Fibroblast of mammary gland (primary cell): ENCODE data around the gene PPP2R2C.

Experiments
- DNase-seq: peaks from one replicate; pipeline ENCODE4 v3.0.0-alpha.2; 2010; ENCODE audit warnings: low read depth
- H3K4me3 ChIP-seq: 2 replicates; pipeline ENCODE4 v1.5.1; 2011; ENCODE audit warnings: low read depth, mild to moderate bottlenecking, low read length, moderate library complexity; ENCODE audit not compliant: control insufficient read depth
- TF ChIP-seq, protein P1 (sequence below): conservative IDR thresholded peaks from 2 replicates; pipeline ENCODE4 v1.5.1; 2011; ENCODE audit warnings: low read depth, low read length, inconsistent platforms; ENCODE audit not compliant: control insufficient read depth, insufficient read depth

Gene PPP2R2C

DNA sequence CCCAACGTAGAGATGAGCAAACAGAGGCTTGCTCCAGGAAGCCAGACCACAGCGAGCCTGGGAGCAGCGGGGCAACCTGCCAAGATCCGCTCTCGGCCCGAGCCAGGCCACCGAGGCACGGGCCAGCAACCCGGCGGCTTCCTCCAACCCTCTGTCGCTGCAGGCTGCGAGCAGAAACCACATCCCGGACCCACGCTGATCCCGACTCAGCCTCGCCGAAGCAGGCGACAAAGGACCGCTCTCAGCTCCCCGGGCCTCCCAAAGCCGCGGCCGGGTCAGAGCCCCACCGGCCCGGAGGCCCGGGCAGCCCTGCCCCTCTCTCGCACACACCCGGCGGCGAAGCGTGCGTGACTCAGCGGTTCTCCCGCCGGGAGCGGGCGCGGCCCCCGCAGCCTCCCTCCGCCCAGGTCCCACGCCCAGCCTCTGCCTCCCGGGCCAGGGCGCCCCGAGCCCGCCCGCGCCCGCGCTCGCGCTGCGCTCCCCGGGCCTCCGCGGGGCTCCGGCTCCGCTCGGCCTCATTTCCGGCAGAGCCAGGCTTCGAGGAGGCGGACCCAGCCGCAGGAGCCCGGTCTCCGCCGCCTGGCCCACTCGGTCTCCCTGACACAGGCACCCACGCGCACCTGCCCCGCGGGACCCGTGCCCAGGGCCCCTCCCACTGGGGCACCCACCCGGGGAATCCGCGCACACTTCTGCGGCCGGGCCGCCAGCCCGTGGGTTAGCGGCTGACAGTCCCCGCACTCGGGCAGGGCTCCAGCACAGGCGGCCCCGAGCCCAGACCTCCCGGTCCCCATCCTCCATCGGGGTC lies 1.7 kb downstream of the PPP2R2C start:
- TF ChIP-seq, protein P1, sequence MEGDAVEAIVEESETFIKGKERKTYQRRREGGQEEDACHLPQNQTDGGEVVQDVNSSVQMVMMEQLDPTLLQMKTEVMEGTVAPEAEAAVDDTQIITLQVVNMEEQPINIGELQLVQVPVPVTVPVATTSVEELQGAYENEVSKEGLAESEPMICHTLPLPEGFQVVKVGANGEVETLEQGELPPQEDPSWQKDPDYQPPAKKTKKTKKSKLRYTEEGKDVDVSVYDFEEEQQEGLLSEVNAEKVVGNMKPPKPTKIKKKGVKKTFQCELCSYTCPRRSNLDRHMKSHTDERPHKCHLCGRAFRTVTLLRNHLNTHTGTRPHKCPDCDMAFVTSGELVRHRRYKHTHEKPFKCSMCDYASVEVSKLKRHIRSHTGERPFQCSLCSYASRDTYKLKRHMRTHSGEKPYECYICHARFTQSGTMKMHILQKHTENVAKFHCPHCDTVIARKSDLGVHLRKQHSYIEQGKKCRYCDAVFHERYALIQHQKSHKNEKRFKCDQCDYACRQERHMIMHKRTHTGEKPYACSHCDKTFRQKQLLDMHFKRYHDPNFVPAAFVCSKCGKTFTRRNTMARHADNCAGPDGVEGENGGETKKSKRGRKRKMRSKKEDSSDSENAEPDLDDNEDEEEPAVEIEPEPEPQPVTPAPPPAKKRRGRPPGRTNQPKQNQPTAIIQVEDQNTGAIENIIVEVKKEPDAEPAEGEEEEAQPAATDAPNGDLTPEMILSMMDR, result no peak
- peak overlapping the region; percentile 9 for H3K4me3 ChIP-seq
- peak; percentile 38 for DNase-seq

DNA sequence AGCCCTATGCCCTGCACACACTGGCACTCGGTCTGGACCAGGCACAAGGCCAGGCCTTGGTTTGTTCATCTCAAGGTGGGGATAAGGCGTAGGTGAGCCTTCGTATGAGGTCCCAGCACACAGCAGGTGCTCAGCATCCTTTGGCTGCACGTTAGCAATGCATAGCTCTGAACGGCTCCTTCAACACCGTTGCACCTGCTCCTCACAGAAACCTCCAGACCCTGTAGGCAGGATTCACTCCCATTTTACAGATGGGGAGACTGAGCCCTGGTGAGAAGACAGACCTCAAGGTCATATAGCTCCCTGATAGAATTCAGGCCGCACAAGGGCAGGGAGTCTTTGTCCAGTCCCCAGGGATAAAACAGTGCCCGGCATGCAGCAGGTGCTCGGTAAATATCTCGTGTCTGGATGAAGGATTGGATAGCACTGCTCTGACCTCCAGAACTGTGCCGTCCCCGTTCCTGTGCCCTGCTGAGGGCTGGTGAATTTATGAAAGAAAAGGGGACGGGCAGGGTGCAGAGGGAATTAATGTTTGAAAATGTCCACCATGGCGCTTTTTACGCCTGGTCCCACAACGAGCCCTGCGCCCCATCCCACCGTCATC lies 2.4 kb downstream of the PPP2R2C start:
- H3K4me3 ChIP-seq, result no peak overlapping the region
- no peak for DNase-seq
- TF ChIP-seq, protein P1, result no peak

DNA sequence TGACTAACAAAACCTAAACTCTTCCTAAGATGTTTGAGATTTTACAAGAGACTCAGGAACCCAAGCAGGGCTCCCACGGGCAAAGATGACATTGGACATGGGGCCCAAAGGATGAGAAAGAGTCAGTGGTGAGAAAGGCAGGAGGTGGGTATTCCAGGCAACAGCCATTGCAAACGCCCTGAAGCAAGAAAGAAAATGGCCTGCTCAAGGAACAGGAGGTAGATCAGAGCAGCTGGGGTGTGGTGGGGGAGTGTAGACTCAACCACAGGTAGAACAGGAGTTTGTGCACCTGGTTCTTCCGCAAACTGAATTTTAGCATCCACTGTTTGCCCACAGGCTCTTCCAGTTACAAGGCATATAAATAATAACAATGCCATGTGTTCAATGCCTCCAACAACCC lies 3.3 kb downstream of the PPP2R2C start:
- H3K4me3 ChIP-seq, result no peak overlapping the region
- TF ChIP-seq, protein P1, result no peak
- DNase-seq, result no peak

DNA sequence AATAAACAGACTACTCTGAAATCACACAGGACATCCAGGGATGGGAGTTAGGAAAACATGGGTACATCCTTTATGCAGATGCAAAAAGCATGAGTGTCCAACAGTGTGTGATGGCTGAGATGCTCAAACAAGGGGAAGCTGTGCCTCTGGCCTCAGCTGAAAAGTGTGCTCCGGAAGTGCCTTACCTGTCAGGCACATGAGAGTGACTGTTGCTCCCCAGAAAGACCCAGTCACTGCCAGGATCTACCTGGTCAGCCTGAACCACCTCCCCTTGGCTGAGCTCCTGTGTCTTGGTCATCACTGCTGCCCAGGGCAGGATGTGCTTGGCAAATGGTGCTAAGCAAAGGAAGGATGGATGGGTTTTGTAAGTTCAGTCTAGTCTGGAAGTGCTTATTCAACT lies 4.0 kb downstream of the PPP2R2C start:
- TF ChIP-seq, protein P1, result no peak
- DNase-seq, result no peak
- H3K4me3 ChIP-seq, result no peak overlapping the region

DNA sequence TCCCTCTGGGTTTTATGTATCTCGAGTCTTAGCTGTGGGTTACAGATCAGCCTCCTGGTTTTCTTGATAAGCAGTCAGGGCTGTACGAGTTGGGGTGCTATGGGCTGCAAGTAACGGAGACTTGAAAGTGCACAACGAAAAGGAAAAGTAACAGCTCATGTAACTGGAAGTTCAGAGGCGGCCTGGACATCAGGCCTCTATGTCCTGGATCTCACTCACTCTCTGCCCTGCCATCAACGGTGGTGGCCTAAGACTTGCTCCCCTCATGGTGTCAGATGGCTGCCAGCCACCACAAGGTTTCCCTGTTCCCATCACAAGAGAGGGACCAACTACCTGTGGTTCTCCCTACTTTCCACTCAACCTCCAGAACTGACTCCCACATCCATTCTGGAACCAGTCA lies 4.8 kb downstream of the PPP2R2C start:
- no peak for DNase-seq
- no peak overlapping the region for H3K4me3 ChIP-seq
- TF ChIP-seq, protein P1, result no peak

DNA sequence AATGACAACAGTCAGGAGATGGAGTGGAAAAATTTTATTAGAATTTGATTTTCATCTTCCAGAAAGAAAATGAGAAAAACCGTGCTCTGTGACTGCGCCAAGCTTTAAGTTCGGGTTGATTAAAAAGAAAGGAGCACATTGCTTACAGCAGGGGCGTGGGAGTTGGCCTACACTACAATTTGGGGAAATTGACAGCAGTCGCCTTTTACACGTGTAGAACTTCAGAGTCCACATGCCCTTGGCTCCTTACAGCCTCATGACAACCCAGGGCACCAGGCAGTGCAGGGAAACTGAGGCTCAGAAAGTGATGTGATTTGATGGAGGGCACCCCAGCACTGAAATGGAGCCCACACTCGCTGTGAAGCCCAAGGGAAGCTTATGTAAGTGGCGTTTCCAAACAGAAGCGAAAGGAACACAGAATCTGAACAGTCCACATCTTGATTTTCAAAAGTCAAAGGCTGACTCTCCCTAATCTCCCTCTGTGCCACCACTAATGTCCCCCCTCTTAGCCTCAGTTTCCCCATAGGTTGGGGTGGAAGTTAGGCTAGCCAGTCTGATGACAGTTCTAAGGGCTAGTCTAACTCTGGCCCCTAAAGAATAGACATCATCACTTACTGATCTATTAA lies 5.5 kb downstream of the PPP2R2C start:
- DNase-seq, result no peak
- TF ChIP-seq, protein P1, result no peak
- H3K4me3 ChIP-seq, result no peak overlapping the region
